Karpas-422 (cell line): Measurements from ENCODE around the gene IFIT3. TPM values are rescaled to one million over a fixed set of nuclear protein-coding genes. Genes with fewer than 3 reads are reported as not detected.

Source experiments
- DNase-seq: peaks from one replicate; pipeline ENCODE4 v3.0.0-alpha.2; 2015
- H2AFZ ChIP-seq: fragments of 200-600 bp; sonication (generic); 2 replicates; pipeline ENCODE4 v1.6.1; 2014; ENCODE audit warnings: antibody characterized with exemption, low read length, mixed read lengths
- H3K27ac ChIP-seq: fragments of 200-600 bp; sonication (generic); 2 replicates; pipeline ENCODE4 v1.5.1; 2014; ENCODE audit warnings: mild to moderate bottlenecking, low read length, moderate library complexity
- H3K27me3 ChIP-seq: fragments of 200-600 bp; sonication (generic); 2 replicates; pipeline ENCODE4 v1.6.1; 2014; ENCODE audit warnings: low read length, mixed read lengths
- H3K36me3 ChIP-seq: fragments of 200-600 bp; sonication (generic); 2 replicates; pipeline ENCODE4 v1.6.1; 2014; ENCODE audit warnings: low read length, mixed read lengths; ENCODE audit not compliant: insufficient read depth
- H3K4me1 ChIP-seq: fragments of 200-600 bp; sonication (generic); 2 replicates; pipeline ENCODE4 v1.6.1; 2014; ENCODE audit warnings: mild to moderate bottlenecking, low read length, mixed read lengths
- H3K4me2 ChIP-seq: fragments of 200-600 bp; sonication (generic); 2 replicates; pipeline ENCODE4 v1.6.1; 2014; ENCODE audit warnings: low read length, low read depth, mild to moderate bottlenecking; ENCODE audit not compliant: poor library complexity, severe bottlenecking
- H3K4me3 ChIP-seq: fragments of 200-600 bp; sonication (generic); 2 replicates; pipeline ENCODE4 v1.5.1; 2014; ENCODE audit warnings: mild to moderate bottlenecking, antibody characterized with exemption, low read length, mixed read lengths
- H3K79me2 ChIP-seq: fragments of 200-600 bp; sonication (generic); 2 replicates; pipeline ENCODE4 v1.6.1; 2014; ENCODE audit warnings: mild to moderate bottlenecking, low read length, mixed read lengths
- H3K9ac ChIP-seq: fragments of 200-600 bp; sonication (generic); 2 replicates; pipeline ENCODE4 v1.6.0; 2014; ENCODE audit warnings: low read length
- H3K9me2 ChIP-seq: fragments of 200-600 bp; sonication (generic), shearing (Covaris generic); replicated peaks from 2 replicates; pipeline ENCODE4 v1.6.0; 2014; ENCODE audit warnings: mild to moderate bottlenecking, low read length, moderate library complexity; ENCODE audit not compliant: insufficient read depth
- H3K9me3 ChIP-seq: fragments of 300-700, 200-600 bp; sonication (generic); 2 replicates; pipeline ENCODE4 v1.6.1; 2014; ENCODE audit warnings: low read length, mixed read lengths
- H4K20me1 ChIP-seq: fragments of 200-600 bp; sonication (generic); 2 replicates; pipeline ENCODE4 v1.6.1; 2014; ENCODE audit warnings: mild to moderate bottlenecking, antibody characterized with exemption, low read length, low read depth; ENCODE audit not compliant: insufficient read depth
- total RNA-seq: library from RNA; depleted of rRNA; stranded (reverse); fragments of >200 nt; shearing (Covaris generic); gene quantifications from 2 replicates; pipeline ENCODE4 v1.2.3, GENCODE V29; 2014; ENCODE audit warnings: low replicate concordance

Gene IFIT3
- total RNA-seq, 1 experiment from 2014 or later, result 1.0 TPM

GRCh38 chr10:89306434-89307268 lies 21.1 kb upstream of the IFIT3 start:
- H2AFZ ChIP-seq, result no peak overlapping the region
- no peaks in the 10 kb centered on the region for H3K9me3 ChIP-seq
- no peaks in the 10 kb centered on the region for H4K20me1 ChIP-seq
- H3K9ac ChIP-seq, result no peak overlapping the region
- peaks cover 15% of the 10 kb centered on the region for H3K4me1 ChIP-seq
- no peaks in the 10 kb centered on the region for H3K9me2 ChIP-seq
- no peak overlapping the region for H3K4me3 ChIP-seq
- no peak for DNase-seq
- H3K27me3 ChIP-seq, result no peaks in the 10 kb centered on the region
- no peaks in the 10 kb centered on the region for H3K36me3 ChIP-seq
- no peak overlapping the region for H3K27ac ChIP-seq
- no peak overlapping the region for H3K4me2 ChIP-seq
- no peaks in the 10 kb centered on the region for H3K79me2 ChIP-seq

- Histone ChIP-seq H3K36me3 (no peaks in the 10 kb centered on the region), H3K4me2 (no peak overlapping the region), H2AFZ (no peak overlapping the region), H3K4me1 (peaks cover 9% of the 10 kb centered on the region), H3K9me3 (no peaks in the 10 kb centered on the region), H3K9ac (no peak overlapping the region), H3K27me3 (no peaks in the 10 kb centered on the region), H3K4me3 (no peak overlapping the region), H3K27ac (no peak overlapping the region), H4K20me1 (no peaks in the 10 kb centered on the region), H3K79me2 (no peaks in the 10 kb centered on the region), H3K9me2 (no peaks in the 10 kb centered on the region)
- no peak for DNase-seq
These were observed 20.6 kb upstream of the IFIT3 start for GRCh38 chr10:89307269-89307577.

GRCh38 chr10:89308266-89308665 lies 19.5 kb upstream of the IFIT3 start:
- Histone ChIP-seq H2AFZ (no peak overlapping the region), H3K79me2 (no peaks in the 10 kb centered on the region), H3K9me3 (no peaks in the 10 kb centered on the region), H3K9ac (no peak overlapping the region), H3K4me2 (no peak overlapping the region), H3K27me3 (no peaks in the 10 kb centered on the region), H3K4me1 (no peaks in the 10 kb centered on the region), H4K20me1 (no peaks in the 10 kb centered on the region), H3K9me2 (no peaks in the 10 kb centered on the region), H3K27ac (no peak overlapping the region), H3K4me3 (no peak overlapping the region), H3K36me3 (no peaks in the 10 kb centered on the region)
- no peak for DNase-seq

- Histone ChIP-seq H3K4me1 (no peaks in the 10 kb centered on the region), H3K9ac (no peak overlapping the region), H3K4me3 (no peak overlapping the region), H3K79me2 (no peaks in the 10 kb centered on the region), H3K27me3 (no peaks in the 10 kb centered on the region), H2AFZ (no peak overlapping the region), H4K20me1 (no peaks in the 10 kb centered on the region), H3K36me3 (no peaks in the 10 kb centered on the region), H3K27ac (no peak overlapping the region), H3K4me2 (no peak overlapping the region), H3K9me3 (no peaks in the 10 kb centered on the region), H3K9me2 (no peaks in the 10 kb centered on the region)
- no peak for DNase-seq
These were observed 19.1 kb upstream of the IFIT3 start for GRCh38 chr10:89308736-89309135.

- Histone ChIP-seq H3K4me2 (no peak overlapping the region), H3K9me3 (no peaks in the 10 kb centered on the region), H3K9me2 (no peaks in the 10 kb centered on the region), H4K20me1 (no peaks in the 10 kb centered on the region), H3K27me3 (no peaks in the 10 kb centered on the region), H3K9ac (no peak overlapping the region), H3K36me3 (no peaks in the 10 kb centered on the region), H3K79me2 (no peaks in the 10 kb centered on the region), H3K4me1 (no peaks in the 10 kb centered on the region), H2AFZ (no peak overlapping the region), H3K4me3 (no peak overlapping the region), H3K27ac (no peak overlapping the region)
- no peak for DNase-seq
These were observed 18.4 kb upstream of the IFIT3 start for GRCh38 chr10:89309156-89310055.

GRCh38 chr10:89310056-89310893 lies 17.5 kb upstream of the IFIT3 start:
- no peak overlapping the region for H3K9ac ChIP-seq
- no peak overlapping the region for H2AFZ ChIP-seq
- no peak overlapping the region for H3K4me2 ChIP-seq
- H3K9me3 ChIP-seq, result no peaks in the 10 kb centered on the region
- no peak for DNase-seq
- no peak overlapping the region for H3K27ac ChIP-seq
- no peaks in the 10 kb centered on the region for H3K9me2 ChIP-seq
- H3K79me2 ChIP-seq, result no peaks in the 10 kb centered on the region
- no peaks in the 10 kb centered on the region for H3K27me3 ChIP-seq
- H3K36me3 ChIP-seq, result no peaks in the 10 kb centered on the region
- H3K4me1 ChIP-seq, result no peaks in the 10 kb centered on the region
- H4K20me1 ChIP-seq, result no peaks in the 10 kb centered on the region
- H3K4me3 ChIP-seq, result no peak overlapping the region

GRCh38 chr10:89312973-89313372 lies 14.8 kb upstream of the IFIT3 start:
- no peak overlapping the region for H3K4me2 ChIP-seq
- H4K20me1 ChIP-seq, result no peaks in the 10 kb centered on the region
- no peaks in the 10 kb centered on the region for H3K9me3 ChIP-seq
- H3K79me2 ChIP-seq, result no peaks in the 10 kb centered on the region
- H3K9ac ChIP-seq, result no peak overlapping the region
- H3K4me1 ChIP-seq, result no peaks in the 10 kb centered on the region
- H3K4me3 ChIP-seq, result no peak overlapping the region
- H3K27ac ChIP-seq, result no peak overlapping the region
- no peaks in the 10 kb centered on the region for H3K9me2 ChIP-seq
- no peak overlapping the region for H2AFZ ChIP-seq
- DNase-seq, result no peak
- no peaks in the 10 kb centered on the region for H3K36me3 ChIP-seq
- H3K27me3 ChIP-seq, result no peaks in the 10 kb centered on the region

GRCh38 chr10:89314676-89315075 lies 13.1 kb upstream of the IFIT3 start:
- Histone ChIP-seq H3K27ac (no peak overlapping the region), H3K4me1 (no peaks in the 10 kb centered on the region), H3K9me2 (no peaks in the 10 kb centered on the region), H3K27me3 (no peaks in the 10 kb centered on the region), H3K36me3 (no peaks in the 10 kb centered on the region), H3K4me2 (no peak overlapping the region), H2AFZ (no peak overlapping the region), H3K4me3 (no peak overlapping the region), H3K9ac (no peak overlapping the region), H3K9me3 (no peaks in the 10 kb centered on the region), H4K20me1 (no peaks in the 10 kb centered on the region), H3K79me2 (no peaks in the 10 kb centered on the region)
- DNase-seq, result no peak
